HG03139 (cell line): ENCODE measurements around the gene COL9A2.

Experiments used
- ATAC-seq: cut with Tn5 transposase; IDR thresholded peaks from one replicate; pipeline ENCODE4 v1.9.1; 2021; ENCODE audit not compliant: unreplicated experiment

COL9A2 gene

DNA sequence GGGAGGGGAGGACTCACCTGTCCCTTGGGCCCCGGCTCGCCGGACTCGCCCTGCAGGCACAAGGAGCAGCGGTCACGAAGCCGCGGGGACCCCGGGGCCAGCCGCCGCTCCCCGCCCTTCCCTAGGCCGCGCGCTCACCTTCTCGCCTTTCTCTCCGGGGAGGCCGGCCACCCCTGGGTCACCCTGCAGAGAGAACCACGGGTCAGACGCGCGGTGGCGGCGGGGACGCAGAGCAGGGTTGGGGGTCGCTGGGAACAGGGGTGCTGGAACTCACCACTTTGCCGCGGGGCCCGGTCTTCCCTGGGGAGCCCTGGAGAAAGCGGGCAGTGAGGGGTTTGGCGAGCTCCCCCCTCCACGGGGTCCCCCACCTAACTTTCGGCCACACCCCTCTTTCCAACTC is 13.3 kb downstream of the COL9A2 start:
- ATAC-seq: no peak

DNA sequence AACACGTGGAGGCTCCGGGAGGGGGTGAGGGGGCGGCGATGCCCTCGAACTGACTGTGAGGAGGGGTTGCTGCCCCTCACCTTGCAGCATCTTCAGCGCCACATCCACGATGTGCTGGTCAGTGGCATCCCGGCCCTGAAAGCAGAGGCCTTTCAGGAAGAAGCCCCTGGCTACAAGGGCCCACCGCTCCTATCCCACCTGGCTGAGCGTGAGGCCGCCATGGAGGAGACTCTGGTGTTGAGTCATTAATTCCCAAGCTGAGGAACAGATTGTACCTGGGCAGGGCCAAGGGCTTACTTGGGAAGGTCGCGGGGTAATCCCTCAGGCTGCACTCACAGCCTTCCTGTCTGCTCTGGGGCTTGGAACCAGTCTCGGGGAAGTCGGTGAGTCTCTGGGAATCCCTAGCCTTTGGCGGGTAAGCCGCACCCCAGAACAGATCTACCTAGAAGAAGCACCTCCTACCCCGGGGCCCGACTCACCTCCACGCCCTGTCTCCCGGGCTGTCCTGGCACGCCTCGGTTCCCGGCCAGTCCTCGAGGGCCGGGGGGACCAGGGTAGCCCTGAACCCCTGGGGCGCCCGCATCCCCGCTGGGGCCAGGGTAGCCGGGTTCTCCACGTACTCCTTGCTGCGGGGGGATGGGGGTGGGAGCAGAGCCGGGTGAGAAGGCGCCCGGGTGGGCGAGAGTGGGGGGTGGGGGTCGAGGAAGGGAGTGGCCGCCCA is 13.9 kb downstream of the COL9A2 start:
- no peak for ATAC-seq

DNA sequence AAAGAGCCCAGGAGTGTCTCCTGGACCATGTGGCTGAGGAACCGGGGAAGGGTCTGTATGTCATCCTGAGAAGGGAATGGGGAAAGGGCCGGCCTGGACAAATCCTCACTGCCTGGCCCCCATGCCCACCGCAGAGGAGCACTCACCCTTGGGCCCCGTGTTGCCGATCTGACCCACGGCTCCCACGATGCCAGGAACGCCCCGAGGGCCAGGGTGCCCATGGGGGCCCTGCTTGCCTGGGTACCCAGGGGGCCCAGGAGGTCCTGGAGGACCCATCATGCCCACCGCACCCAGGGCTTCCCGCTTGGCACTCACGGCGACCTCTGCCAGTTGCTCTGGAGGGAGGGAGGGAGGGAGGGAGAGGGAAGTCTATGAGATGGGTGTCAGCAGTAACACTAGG is 14.6 kb downstream of the COL9A2 start:
- no peak for ATAC-seq

DNA sequence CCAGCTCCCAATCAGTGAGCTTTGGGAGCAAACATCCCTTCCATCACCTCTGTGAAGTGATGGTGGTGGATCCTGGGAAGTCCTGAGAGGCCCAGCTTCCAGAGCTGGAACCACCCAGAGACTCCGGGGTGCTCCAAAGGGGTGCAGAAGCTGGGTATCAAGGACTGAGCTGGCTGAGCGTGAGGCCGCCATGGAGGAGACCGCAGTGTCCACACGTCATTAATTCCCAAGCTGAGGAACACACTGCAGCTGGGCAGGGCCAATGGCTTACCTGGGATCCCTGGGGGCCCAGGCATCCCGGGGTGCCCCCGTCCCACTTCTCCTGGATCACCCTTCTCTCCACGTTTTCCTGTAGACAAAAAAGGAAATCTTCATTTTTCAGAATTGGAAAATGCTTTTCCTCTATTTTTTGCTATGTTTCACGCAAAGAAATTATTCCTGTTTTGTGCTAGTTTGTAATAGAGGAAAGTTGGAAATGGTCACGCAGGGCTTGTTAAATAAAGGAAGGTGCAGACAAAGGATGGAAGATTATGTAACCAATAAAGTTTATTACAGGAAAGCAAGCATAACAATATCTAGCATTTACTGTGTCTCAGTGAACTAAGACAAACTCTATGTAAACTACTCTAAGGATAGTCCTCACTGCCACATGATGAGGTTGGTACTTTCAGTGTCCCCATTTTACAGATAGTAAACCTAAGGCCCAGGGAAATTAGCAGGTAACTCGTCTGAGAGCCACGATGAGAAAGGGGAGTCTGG is 15.4 kb downstream of the COL9A2 start:
- ATAC-seq: no peak

DNA sequence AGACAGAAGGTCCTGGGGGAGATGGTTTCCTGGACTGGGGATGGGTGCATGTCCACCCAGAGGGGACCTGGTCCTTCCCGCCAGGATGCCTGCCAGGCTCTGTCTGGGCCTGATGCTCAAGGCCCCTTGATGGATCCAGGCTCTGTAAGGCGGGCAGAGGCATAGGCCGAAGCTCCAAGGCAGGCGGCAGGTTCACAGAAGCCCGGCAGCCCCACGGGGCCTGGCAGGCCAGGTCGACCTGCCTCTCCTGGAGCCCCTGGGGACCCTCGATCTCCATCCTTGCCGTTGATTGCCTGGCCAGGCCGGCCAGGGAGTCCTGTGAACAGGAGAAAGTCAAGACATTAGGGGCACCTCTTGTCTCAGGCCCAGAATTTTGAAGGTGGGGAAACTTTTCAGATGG is 16.0 kb downstream of the COL9A2 start:
- no peak for ATAC-seq

DNA sequence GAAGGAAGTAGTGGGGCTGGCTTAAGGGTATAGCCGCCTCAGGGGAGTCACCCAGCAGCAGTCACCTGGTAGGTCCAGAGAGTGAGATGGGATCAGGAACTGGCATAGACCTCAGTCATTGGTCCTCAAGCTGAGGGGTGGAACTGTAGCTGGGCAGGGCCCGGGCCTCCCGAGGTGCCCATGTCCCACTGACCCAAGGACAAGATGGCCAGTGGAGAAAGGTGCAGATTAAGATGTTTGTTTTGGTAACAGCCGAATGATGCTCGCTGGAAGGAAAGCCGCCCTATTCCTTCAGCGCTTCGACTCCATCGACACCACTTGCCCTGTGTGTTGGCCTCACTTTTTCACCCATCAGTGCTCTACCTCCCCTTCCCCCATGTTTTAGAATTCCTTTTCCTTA is 16.4 kb downstream of the COL9A2 start:
- no peak for ATAC-seq

DNA sequence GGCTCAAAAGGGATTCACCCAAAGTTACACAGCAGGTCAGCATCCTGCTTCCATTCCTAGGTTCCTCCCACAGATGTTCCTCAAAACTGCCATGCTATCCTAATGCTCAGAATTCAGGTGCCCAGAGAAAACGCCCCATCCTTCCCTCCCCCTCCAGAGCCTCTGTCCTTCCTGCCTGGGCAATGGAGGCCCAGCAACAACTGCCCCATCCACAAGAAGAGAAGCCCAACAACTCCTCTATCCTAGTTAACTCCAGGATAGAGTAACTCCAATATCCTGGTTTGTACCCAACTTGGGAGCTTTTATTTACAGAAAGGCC is 16.9 kb downstream of the COL9A2 start:
- no peak for ATAC-seq

DNA sequence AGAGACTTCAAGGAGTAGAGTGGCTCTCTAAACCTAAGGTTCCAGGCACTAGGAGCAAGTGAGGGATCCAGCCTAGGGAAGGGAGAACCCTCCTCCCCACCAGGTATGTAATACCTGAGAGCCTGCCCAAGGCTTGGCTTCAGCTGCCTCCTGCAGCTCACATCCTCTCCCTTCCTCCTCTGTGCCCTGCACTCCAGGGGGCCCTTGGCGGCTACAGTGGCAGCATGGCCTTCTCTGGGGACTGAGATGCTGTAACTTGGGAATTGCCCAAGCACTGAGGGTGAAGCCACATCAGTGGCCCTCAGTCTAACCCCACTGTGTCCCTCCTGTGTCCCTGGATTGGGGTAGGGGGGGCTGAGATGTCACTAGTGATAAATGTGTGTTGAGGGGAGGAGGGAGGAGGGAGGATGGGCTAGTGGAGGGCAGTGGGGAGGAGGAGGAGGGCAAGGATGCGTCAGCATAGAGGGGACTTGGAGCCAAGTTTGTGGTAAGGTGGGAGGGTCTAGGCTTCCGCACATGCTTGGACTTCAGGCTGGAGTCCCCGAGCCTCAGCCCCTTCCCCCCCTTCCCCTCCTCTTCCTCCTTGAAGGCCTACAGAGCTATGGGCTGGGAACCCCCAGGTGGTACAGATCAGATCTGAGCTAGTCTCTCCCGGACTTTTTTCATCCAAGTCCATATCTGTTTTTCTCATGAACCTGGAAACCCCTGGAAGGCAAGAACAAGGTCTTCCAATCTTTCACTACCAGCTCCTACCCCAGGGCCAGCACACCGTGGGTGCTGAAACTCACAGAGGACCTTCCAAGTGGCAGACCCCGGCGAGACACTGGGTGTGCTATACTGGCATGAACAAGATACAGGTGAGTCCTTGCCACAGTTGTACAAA is 17.5 kb downstream of the COL9A2 start:
- no peak for ATAC-seq

DNA sequence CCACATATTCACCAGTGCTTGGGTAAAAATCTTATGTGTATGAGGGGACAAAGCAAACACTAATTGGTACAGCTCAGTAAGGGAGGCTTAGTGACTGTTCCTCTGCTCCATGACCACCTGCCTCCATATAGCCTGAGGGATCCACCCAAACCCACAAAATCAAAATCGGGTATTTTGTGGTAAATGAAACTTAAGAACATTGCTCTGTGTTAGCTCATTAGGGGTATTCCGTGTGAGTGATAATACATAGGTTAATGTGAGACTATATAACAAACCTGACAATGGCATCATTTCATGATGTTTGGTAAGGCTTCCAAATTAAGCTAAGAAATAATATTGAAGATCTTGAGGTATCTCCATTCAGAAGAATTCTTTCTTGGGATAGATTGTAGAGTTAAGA is 25.8 kb downstream of the COL9A2 start:
- ATAC-seq: no peak

DNA sequence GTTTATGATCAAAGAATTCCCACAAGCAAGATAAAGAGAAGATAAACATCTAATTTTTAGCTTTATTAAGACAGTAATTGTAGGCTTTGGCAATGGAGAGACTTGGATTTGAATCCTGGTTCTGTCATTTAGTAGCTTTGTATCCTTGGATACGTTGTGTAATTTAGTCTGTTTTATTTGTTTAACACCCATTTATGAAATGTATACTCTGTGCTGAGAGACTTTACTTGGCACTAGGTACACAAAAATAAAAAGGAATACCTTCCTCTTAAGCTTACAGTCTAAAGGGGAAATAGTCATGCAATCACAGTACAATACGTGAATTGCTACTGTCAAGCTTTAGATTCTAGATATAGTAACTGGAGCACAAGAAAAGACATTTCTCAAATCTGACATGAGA is 35.2 kb downstream of the COL9A2 start:
- no peak for ATAC-seq

DNA sequence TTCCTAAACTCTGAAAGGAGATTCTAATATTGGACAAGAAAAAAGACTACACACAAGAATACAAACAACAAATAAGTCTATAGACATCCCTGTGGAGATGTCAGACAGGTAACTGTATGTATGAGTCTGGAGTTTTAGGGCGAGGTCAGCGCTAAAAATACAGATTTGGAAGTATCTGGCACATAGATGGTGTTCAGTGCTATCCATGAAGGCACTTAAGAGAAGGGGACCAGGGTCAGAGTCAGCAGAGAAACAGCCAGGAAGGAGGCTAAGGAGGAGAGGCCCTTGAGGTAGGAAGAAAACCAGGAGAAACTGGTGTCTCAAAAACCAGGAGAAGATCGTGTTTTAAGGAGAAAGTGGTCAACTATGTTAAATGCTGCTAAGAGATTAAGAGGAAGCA is 41.0 kb downstream of the COL9A2 start:
- ATAC-seq: no peak

DNA sequence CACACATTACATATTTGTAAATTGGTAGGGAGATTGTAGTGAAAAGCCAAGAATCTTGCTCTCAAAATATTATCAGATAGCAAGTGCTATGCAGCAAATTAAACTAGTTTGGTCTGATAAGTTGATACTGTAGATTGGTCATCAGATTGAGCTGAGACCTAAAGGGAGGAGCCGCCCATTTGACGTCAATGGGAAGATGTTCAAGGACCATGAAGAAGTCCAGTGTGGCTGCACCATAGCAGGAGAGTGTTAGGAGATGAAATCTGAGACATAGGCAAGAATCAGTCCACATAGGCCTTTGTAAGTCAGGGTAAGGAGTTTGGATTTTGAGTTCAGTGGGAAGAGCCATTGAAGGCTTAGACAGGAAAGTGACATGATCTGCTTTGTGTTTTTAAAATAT is 42.8 kb downstream of the COL9A2 start:
- ATAC-seq: no peak

DNA sequence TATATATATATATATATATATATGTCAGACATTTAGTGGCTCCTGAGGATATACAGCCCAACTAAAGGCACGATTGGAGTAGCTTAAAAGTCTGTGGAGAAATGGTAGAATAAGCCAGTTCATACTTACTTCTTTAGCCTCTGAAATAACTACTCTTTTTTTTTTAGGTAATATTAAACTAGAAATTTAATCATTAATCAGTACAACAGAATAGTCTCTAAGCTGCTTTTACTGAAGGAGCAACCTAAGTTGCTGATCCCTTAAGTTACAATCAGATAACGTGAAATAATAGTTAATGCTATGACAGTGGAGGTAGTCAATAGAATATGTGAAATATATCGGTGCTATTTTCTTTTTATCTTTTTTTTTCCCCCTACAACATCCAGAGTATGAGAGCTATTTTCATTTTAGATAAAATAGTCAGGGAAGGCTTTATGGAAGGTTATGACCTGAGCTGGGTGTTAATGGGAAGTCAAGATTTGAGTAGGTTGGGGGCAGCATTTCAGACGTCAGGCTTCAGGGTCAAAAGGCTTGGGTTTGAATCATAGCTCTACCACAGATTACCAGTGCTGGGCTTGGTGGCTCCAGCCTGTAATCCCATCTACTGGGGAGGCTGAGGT is 43.4 kb downstream of the COL9A2 start:
- no peak for ATAC-seq

DNA sequence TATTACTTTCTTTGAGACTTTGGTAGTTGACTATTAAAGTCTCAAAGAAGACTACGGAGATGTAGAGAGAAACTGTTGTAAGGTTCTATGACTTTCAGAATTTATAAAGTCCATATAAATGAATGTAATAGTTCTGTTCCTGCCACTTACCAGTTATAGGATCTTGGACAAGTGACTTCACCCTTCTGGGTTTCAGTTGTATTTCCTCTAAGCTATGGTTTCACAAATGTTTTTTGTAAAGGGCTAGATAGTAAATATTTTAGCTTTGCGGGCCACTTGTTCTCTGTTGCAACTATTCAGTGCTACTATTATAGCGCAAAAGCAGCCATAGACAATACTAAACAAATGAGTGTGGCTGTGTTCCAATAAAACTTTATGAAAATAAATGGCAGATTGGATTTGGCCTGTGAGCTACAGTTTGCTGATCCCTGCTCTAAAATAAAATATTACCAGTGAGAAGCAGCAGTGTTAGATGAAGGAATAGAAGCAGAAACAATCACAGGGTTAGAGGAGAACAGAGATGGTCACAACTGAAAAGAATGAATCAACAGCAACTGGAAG is 44.4 kb downstream of the COL9A2 start:
- ATAC-seq: no peak

DNA sequence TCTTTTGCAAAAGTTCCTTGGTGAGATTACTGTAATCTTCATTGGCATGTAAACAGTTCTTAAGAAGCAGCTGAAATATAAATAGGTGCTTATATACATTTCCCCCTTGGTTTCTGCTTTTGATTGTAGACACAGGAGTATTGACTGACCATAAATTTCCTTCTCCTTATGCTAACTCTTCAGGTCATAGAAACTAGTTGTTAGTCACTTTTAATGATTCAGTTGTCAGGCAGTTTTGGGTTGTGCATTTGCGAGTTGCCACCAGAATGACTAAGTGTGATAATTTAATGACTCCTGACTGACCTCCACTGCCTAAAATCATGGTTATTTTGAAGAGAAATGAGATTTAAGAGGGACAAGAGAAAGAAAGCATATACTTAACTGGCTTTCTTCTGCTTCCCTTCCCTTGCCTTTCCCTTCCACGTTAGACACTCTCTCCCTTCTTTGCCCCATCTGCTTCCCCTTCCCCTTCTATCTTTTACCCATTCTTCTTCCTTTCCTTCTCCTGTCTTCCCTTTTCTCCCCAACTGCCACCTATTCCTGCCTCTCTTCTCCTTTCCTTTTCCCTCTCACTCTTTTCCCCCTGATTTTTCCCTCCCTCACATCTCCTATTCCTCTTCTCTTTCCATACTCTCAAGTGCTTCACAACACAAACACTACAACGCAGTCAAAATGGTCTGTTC is 46.8 kb downstream of the COL9A2 start:
- ATAC-seq: no peak

DNA sequence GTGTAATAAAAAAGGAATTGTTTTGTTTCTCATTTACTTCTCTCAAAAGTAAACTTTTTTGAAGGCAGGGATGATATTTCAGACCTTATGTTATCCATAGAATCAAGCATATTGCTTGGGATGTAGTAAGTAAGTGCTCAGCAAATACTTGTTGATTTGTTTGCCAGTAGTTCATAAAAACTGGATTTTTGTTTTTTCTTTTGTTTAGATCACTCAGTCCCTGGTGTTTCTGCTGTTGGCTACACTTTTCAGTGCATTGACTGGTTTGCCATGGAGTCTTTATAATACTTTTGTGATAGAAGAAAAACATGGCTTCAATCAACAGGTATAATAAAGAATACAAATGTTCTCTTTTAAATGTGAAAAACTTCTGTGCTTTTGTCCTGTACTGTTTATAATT is 48.9 kb downstream of the COL9A2 start:
- no peak for ATAC-seq

DNA sequence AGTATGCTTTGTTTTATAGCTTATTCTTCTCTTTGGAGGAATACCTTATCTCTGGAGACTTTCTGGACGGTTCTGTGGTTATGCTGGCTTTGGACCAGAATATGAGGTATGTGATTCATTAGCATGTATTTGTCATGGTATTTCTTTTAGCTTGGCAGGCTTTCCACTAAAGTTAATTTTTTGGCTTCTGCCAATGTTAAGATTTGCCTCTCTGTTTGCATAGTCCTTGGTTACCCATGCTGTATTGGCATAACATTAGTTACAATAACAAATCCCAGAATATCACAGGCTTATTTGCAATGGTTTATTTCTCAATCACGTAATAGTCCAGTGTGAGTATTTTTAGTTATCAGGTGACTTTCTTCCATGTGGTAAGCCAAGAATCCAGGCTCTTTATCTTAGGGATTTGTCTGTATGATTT is 49.3 kb downstream of the COL9A2 start:
- ATAC-seq: no peak

DNA sequence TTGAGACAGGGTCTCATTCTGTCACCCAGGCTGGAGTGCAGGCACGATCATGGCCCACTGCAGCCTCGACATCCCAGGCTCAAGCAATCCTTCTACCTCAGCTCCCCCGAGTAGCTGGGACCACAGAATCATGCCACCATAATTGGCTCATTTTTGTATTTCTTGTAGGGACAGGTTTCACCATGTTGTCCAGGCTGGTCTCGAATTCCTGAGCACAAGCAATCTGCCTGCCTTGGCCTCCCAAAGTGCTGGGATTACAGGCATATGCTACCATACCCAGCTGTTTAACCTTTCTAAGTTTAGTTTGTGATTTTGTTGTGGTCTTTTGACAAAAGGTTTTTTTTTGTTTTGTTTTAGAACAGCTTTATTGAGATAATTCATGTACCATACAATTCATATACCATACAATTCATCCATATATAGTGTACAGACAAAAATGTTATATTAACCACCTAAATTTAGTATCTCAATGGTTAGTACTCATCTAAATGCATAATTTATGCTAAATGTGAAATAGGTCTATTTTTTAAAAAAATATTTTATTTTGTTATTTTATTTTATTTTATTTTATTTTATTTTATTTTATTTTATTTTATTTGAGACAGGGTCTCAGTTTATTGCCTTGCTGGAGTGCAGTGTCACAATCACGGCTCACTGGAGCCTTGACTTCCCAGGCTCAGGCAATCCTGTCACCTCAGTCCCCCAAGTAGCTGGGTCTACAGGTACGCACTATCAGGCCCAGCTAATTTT is 50.1 kb downstream of the COL9A2 start:
- no peak for ATAC-seq

DNA sequence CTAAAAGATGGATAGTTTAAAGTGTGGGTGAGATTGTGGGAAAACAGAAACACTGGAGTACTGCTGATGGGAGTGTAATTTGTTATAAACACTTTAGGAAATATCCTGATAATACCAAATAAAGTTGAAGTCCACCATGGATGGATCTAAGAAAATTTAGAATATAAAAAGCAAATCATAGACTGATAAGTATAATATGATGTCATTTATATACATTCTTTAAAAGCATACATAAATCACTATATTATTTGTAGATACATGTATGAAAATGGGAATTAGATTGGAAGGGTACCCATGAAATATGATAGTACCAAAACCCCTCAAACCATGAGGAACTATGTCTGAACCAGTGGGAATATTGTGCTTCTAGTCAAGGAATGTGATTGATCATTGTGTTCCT is 51.2 kb downstream of the COL9A2 start:
- ATAC-seq: no peak

DNA sequence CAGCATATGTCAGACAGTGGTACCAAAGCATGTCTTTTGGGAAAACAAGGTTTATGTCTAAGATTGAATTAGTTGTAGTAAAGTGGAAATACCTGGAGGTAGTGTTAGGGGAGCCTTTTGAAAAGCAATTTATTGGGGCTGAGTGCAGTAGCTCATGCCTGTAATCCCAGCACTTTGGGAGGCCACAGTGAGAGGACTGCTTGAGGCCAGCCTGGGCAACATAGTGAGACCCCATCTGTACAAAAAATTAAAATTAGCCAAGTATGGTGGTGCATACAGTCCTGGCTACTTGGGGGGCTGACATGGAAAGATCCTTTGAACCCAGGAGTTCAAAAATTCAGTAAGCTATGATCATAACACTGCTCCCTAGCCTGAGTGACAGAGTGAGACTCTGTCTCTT is 51.8 kb downstream of the COL9A2 start:
- no peak for ATAC-seq
